ENCODE results near the gene TRPC6.
"Not testable (repeated sequence)": the region's sequence is repeated elsewhere in the genome, so short reads cannot be mapped to it uniquely, and the experiment has no call there.

The TRPC6 gene

GRCh38 chr11:101523193-101523592 lies 60.6 kb downstream of the TRPC6 start:
- in situ Hi-C loops (cut with MboI; ENCODE audit: low sequenced_read_pairs): no loop called here

- in situ Hi-C loops (cut with MboI; ENCODE audit: low sequenced_read_pairs): no loop called here
Measured at GRCh38 chr11:101521821-101522220, 62.0 kb downstream of the TRPC6 start.

GRCh38 chr11:101516546-101516945 lies 67.3 kb downstream of the TRPC6 start:
- in situ Hi-C loops (cut with MboI; ENCODE audit: low sequenced_read_pairs): no loop called here

- in situ Hi-C loops (cut with MboI; ENCODE audit: low sequenced_read_pairs): no loop called here
Measured at GRCh38 chr11:101511065-101511464, 72.7 kb downstream of the TRPC6 start.

GRCh38 chr11:101510591-101510990 lies 73.2 kb downstream of the TRPC6 start:
- in situ Hi-C loops (cut with MboI; ENCODE audit: low sequenced_read_pairs): no loop called here

- in situ Hi-C loops (cut with MboI; ENCODE audit: low sequenced_read_pairs): no loop called here
Measured at GRCh38 chr11:101509922-101510321, 73.9 kb downstream of the TRPC6 start.

- in situ Hi-C loops (cut with MboI; ENCODE audit: low sequenced_read_pairs): no loop called here
Measured at GRCh38 chr11:101508370-101508769, 75.4 kb downstream of the TRPC6 start.

GRCh38 chr11:101498891-101499290 lies 84.9 kb downstream of the TRPC6 start:
- in situ Hi-C loops (cut with MboI; ENCODE audit: low sequenced_read_pairs): no loop called here

GRCh38 chr11:101497291-101497690 lies 86.5 kb downstream of the TRPC6 start:
- in situ Hi-C loops (cut with MboI; ENCODE audit: low sequenced_read_pairs): no loop called here

GRCh38 chr11:101487775-101488174 lies 96.0 kb downstream of the TRPC6 start:
- in situ Hi-C loops (cut with MboI; ENCODE audit: low sequenced_read_pairs): no loop called here

- in situ Hi-C loops (cut with MboI; ENCODE audit: low sequenced_read_pairs): no loop called here
Measured at GRCh38 chr11:101482556-101483124, 101.2 kb downstream of the TRPC6 start.

GRCh38 chr11:101478587-101479369 lies 105.0 kb downstream of the TRPC6 start:
- in situ Hi-C loops (cut with MboI; ENCODE audit: low sequenced_read_pairs): no loop called here

- in situ Hi-C loops (cut with MboI; ENCODE audit: low sequenced_read_pairs): no loop called here
Measured at GRCh38 chr11:101477926-101478325, 105.9 kb downstream of the TRPC6 start.

- in situ Hi-C loops (cut with MboI; ENCODE audit: low sequenced_read_pairs): no loop called here
Measured at GRCh38 chr11:101476191-101476590, 107.6 kb downstream of the TRPC6 start.

- in situ Hi-C loops (cut with MboI; ENCODE audit: low sequenced_read_pairs): no loop called here
Measured at GRCh38 chr11:101475699-101476098, 108.1 kb downstream of the TRPC6 start.

- in situ Hi-C loops (cut with MboI; ENCODE audit: low sequenced_read_pairs): no loop called here
Measured at GRCh38 chr11:101474666-101475065, 109.1 kb downstream of the TRPC6 start.

GRCh38 chr11:101470881-101471520 lies 112.8 kb downstream of the TRPC6 start:
- in situ Hi-C loops (cut with MboI; ENCODE audit: low sequenced_read_pairs): no loop called here

- in situ Hi-C loops (cut with MboI; ENCODE audit: low sequenced_read_pairs): no loop called here
Measured at GRCh38 chr11:101470419-101470818, 113.4 kb downstream of the TRPC6 start.

- in situ Hi-C loops (cut with MboI; ENCODE audit: low sequenced_read_pairs): no loop called here
Measured at GRCh38 chr11:101466352-101466751, 117.5 kb downstream of the TRPC6 start.

- in situ Hi-C loops (cut with MboI; ENCODE audit: low sequenced_read_pairs): not testable (repeated sequence)
Measured at GRCh38 chr11:101464388-101464787, 119.4 kb downstream of the TRPC6 start.

- in situ Hi-C loops (cut with MboI; ENCODE audit: low sequenced_read_pairs): no loop called here
Measured at GRCh38 chr11:101459020-101459419, 124.8 kb downstream of the TRPC6 start.

GRCh38 chr11:101458161-101458560 lies 125.6 kb downstream of the TRPC6 start:
- in situ Hi-C loops (cut with MboI; ENCODE audit: low sequenced_read_pairs): no loop called here
